Fibroblast of gingiva (primary cell): ENCODE measurements around the gene SUPT7L.
"Not testable (repeated sequence)": the region's sequence is repeated elsewhere in the genome, so short reads cannot be mapped to it uniquely, and the experiment has no call there.

Source experiments
- DNase-seq: peaks from one replicate; pipeline ENCODE4 v3.0.0-alpha.2; 2011; ENCODE audit warnings: low read depth

SUPT7L gene

DNA sequence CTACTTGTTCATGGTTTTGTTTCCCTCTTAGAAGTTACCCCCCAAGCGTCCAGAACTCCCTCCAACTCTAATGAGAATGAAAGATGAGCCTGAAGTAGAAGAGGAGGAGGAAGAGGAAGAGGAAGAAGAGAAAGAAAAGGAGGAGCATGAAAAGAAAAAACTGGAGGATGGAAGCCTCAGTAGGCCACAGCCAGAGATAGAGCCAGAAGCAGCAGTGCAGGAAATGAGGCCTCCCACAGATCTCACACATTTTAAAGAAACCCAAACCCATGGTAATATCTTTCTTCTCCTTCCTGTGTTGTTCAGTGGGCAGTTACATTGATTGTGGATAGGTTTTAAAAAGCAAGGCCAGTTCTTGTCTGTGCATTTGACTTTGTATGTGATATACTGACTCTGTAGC is 21.6 kb upstream of the SUPT7L start:
- DNase-seq: not testable (repeated sequence)

DNA sequence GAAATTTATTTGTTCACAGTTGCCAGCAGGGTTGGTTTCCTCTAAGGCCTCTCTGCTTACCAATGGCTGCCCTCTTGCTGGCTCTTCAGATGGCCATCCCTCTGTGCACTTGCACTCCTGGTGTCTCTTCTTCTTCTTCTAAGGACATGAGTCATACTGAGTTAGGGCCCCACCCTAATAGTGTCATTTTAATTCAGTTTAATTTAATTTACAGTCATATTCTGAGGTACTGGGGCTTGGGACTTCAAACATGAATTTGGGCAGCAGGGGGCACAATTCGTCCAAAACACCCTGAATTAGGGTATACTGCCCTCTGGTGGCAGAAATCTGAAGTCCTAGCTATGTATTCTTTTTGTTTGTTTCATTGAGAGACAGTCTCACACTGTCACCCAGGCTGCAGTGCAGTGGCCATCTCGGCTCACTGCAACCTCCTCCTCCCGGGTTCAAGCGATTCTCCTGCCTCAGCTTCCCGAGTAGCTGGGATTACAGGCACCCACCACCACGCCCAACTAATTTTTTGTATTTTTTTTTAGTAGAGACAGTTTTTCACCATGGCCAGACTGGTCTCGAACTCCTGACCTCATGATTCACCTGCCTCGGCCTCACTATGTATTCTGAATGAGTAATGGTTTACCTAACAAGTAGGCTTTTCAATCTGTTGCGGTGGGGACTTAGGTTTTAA is 20.1 kb upstream of the SUPT7L start:
- peak; percentile 77 for DNase-seq

DNA sequence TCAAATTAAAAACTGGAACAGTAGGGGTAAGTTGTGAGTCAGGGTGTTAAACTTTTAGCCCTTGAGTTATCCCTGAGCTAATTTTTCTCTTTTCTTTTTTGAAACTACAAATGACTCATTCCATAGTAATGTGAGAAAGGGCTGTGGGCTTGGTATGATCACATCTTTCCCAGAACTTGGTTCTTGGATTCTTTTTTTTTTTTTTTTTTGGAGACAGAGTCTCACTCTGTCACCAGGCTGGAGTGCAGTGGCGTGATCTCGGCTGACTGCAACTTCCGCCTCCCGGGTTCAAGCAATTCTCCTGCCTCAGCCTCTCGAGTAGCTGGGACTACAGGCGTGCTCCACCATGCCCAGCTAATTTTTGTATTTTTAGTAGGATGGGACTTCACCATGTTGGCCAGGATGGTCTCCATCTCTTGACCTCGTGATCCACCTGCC is 18.9 kb upstream of the SUPT7L start:
- DNase-seq: peak; percentile 76

DNA sequence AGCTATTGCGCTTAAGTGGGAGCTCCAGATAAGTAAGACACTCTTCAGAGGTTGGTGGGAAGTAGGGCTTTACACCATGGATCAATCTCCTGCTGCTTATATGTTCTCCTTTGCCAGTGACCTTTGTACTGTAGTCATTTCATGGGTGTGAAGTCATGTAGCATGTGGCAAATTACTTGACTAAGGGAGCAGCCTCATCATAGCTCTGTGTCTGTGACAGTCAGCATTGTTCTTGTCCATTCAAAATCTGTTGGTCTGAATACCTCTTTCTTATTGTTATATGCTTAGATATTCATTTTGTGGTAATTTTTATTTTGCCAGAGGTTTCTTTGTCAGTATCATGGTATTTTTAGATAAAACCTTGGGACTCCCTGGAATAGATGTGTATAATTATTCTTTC is 18.4 kb upstream of the SUPT7L start:
- peak; percentile 29 for DNase-seq

DNA sequence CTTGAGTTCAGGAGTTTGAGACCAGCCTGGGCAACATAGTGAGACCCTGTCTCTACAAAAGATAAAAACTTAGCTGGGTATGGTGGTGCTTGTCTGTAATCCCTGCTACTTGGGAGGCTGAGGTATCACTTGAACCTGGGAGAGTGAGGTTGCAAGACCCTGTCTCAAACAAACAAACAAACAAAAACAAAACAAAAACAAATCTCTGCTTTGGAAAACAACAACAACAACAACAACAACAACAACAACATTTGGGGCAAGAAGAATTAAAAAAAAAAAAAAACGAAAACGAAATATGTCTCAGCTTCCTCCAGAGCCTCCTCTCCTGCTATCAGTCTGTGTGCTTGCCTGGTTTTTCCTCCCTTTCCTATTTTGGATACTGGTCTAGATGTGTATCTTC is 17.2 kb upstream of the SUPT7L start:
- no peak for DNase-seq

DNA sequence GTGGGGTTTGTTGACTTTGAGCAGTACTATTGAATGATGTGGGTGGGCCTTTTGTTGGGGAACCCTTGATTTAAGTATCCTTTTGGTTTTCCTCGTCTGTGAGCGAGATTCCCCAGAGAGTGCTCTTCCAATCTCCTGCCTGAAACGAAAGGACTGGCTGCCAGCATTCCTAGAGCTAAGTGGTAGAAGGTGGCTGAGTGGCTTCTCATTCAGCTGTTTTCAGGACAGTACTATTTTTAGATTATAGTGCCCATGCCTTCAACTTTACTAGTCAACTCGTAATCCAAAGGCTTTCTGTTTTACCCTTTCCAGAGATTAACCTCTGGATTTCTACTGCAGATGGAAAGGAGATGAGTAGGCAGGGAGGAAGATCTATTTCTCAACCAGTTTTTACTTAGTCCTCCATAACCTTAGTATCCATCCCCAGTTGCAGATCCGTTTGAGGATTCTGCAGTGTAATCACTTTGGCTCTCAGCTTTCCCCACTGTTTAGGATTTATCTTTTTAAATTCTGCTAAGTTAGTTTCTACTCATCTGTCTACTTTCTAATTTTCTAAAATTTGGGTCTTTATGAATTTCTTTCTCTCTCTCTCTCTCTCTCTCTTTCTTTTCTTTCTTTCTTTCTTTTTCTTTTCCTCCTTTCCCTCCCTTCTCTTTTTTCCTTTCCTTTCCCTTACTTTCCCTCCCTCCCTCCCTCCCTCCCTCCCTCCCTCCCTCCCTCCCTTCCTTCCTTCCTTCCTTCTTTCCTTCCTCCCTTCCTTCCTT is 9.5 kb upstream of the SUPT7L start:
- no peak for DNase-seq

DNA sequence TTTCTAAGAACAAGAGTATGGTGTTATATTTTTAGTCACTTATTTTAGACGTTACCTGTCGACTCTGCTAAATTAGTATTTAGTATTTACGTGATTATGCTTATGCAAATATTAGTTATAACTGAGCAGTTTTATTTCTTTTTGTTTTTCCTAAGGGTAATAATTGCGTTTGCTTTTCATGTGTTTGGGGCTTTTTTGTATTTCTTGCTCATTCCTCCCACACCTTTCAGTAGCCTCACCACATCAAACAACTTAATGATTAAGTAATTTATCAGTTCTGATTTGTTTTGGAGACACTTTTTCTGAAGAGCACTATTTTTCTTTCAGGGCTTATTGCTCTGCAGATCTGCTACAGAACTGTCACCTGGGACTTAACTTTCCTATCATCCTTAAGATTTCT is 7.8 kb upstream of the SUPT7L start:
- DNase-seq: no peak

DNA sequence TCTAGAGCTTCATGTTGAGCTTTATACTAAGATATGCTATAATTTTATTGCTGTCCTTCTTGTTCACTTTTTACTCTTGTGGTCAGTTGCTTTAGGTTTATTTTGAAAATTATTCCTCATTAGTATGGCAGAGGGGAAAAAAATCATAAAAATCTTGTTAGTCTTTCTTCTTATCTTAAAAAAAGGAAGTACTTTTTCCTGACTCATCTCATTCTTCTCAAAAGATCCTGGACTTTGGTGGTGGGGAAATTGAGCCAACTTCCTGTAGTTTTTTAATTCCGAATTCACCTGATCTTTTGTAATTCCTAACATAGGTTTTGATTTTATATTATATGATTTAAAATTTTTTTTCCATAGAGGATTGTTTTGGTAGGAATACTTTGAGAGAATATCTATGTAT is 4.0 kb upstream of the SUPT7L start:
- no peak for DNase-seq

DNA sequence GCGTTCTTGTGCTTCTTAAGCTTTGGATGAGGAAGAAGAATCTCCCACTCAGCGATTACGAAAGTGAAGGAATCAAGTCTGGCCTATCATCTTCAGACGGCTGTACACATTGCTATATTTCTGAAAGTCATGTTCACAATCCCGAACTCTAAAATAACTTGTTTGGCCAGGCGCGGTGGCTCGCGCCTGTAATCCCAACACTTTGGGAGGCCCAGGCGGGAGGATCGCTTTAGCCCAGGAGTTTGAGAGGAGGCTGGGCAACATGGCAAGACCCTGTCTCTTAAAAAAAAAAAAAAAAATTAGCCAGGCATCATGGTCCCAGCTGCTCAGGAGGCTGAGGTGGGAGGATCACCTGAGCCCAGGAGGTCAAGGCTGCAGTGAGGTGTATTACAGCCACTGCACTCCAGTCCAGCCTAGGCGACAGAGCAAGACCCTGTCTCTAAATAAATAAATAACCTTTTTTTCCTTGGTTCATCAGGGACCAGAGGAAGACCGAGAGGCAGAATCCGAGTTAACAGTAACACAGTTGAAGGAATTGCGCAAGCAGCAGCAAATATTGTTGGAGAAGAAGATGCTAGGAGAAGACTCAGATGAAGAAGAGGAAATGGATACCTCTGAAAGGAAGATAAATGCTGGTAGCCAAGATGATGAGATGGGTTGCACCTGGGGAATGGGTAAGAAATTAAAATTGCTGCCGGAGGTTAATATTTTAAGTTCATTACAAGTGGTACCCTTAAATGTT is 1.4 kb upstream of the SUPT7L start:
- no peak for DNase-seq

DNA sequence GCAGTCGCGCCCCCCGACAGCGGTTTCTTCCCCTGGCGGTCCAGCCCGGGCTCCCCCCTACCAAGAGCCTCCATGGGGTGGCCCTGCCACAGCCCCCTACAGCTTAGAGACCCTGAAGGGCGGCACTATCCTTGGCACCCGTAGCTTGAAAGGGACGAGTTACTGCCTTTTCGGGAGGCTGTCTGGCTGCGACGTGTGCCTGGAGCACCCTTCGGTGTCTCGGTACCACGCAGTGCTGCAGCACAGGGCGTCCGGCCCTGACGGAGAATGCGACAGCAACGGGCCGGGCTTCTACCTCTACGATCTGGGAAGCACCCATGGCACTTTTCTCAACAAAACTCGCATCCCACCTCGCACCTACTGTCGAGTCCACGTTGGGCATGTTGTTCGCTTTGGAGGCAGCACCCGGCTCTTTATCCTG is 750 bp upstream of the SUPT7L start:
- DNase-seq: no peak

DNA sequence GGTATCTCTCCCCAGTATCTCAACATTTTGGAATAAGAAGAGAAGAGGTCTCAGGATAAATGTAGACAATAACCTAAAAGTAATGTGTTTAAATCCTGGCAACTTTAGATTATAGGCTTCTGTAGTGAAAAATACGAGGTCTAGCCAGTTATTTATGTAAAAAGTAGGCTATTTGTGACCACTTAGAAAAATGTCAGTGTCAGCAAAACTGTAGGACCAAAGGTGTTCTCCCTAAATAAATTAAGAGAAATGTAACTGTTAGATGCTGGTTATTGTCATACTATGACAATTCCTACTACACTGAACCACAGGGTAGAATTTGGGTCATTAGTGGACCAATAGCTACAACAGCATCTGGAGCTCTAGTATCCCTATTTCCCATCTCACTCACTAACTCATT is 2.0 kb downstream of the SUPT7L start:
- no peak for DNase-seq

DNA sequence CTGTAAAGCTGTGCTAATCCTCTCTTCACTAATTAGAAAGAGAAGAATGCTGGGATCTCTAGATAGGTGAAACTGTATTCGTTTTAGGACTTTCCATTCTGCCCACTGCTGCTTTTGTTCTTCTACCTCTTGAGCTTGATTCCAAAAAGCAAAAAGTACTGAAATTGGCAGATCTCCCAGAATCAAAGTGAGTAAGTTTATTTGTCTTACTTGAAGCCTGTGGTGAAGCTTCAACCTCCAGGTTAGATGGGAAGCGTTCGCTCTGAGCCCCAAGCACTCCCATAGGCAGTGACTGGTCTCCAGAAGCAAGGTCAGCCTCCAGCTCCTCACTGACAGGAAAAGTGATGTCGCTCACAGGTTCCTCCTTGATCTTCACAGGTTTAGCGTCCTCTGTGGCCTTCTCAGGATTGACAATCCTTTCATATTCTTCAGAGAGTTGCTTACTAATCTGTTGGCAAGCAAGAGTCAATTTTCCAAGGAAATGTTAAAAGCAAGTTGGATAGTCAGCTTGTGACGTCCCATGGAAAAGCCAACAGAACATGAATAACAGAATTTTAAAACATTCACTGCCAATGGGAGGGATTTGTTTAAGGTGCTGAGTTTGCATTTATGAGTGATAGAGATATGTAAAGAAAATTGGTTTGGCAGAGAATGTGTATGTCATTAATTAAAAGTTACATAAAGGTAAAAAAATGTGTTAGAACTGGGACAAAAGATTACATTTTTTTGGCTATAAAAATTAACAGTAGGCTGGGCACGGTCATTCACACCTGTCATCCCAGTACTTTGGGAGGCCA is 8.1 kb downstream of the SUPT7L start:
- peak; percentile 6 for DNase-seq

DNA sequence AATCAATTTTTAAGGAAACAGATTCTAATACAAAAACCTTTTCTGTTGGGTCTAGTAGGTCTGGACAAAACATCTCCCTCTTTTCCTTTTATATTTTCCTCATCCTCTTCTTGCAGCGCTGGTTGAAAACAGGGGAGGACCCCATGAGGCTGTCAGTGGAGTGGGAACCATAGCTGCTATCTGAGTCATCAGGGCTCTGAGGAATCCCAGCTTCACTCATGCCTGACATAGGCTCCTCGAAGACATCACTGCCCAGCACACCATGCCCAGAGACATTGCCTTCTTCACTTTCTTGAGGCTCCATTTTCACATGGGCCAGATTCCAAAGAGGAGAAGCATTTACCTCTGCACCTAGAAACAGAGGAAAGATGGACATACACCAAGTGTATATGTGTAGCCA is 10.0 kb downstream of the SUPT7L start:
- DNase-seq: no peak

DNA sequence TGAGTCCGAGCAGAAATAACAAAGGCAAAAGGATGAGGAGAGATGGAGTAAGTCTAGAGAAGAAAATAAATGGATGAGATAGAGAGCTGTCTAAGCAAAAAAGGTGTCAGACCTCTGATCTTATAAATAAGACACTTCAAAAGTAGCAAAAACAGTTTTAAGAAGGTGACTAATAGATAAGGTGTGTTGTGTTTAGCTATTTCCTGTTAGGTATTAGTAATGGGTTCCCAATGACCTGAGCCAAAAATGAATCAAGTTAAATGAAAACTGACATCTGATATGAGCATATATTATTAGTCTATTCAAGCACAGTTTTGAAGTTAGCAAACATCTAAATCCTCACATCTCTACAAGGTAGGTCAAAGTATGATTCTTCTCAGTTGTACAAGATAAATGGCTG is 10.6 kb downstream of the SUPT7L start:
- no peak for DNase-seq

DNA sequence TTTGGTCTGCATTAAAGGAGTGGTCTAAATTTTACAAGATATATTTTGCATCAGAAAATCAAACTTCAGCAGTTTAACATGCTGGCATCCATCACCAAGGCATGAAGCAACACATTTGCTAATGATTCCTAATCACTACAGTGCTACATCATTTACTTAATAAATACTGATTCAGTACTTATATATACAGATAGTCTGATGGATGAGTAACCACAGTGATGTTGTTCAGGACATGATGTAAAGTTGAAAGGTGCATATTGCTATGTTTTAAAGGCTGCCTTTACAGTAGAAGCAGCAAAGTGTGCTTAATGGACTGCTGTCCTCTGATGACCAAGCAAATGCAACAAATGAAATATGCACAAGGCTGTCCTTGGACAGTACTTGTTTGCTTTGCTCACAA is 11.1 kb downstream of the SUPT7L start:
- DNase-seq: no peak

DNA sequence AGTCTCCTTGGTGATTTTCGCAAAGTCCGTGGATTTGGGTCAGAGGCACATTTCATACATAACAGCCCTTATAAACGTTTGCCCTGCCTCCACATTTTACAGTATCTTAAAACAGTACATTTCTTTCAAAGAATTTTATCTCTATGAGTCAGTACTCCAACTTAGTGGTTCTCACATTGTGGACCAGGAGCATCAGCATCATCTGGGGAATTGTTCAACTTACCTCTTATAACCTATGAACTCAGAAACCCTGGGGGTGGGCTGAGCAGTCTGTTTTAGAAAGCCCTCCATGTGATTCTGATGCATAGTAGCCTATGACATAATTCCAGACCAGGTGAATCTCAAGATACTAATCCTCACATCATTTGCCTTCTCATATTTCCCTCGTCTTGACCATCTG is 12.4 kb downstream of the SUPT7L start:
- DNase-seq: no peak

DNA sequence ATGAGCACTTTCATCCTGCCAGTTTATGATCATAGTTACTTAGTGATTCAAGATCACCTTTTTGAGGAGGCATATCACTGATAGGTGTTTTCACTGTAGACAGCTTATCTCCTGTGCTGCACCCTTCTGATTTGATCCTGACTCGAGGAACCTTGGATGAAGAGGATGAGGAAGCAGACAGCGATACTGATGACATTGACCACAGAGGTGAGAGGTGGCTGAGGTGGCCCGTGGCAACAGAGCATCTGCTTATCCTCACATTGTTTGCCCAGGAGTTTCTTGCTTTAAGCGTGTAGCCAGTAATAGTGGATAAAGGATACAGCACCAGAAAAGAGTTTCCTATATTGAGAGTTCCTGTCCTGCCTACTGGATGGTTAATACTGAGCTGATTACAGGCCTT is 15.7 kb downstream of the SUPT7L start:
- DNase-seq: no peak

DNA sequence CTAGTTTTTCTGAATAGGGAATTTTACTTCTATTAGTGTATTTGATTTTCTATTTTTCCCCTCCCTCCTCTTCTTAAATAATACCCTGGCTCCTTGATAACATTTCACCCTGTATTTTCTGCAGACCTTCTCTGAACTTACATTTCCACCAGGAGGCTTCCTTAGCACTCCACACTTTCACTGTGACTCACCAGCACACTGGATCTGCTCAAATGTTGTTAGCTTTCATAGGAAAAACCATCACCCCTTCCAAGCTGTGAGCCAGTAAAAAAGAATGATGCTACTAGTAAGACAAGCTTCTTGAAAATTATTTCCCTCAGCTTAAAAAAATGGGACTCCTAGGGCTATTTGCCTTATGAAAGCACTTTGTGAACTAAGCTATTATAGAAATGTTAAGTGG is 16.1 kb downstream of the SUPT7L start:
- no peak for DNase-seq

DNA sequence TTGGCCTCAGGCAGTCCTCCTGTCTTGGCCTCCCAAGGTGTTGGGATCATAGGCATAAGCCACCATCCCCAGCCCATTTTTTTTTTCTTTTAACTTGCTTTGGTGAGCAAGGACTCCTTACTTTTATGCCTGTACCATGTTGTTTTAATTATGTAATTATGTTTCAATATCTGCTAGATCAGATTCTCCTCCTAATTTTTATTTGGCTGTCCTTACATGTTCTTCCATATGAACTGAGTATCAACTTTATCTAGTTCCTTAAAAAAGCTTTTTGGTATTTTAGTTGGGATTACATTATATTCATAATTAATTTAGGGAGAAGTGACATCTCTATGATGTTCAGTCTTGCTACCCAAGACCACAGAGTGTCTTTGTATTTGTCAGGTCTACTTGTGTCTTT is 18.2 kb downstream of the SUPT7L start:
- no peak for DNase-seq

DNA sequence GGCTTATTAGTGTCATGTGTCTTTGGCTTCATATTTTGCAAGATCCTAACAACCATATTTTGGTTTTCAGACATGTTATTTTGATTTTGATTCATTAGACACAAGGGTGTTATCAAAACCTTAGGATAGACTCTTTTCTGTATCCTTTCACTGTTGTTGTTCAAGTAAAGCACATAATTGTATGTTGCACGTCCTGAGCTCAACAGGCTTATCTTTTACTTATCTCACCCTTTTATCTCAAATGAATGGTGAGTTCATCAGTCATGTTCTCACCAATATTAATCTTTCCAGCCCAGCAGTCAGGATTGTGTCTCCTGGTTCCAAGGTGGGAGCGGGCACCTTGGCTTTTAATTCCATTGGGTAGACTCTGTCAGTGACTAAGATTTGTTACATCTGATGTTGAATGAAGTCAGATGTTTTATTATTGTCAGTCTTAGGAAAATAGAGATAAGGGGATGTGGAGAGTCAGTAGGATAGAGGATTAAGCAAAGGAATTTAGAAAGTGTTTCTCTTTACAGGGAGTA is 22.6 kb downstream of the SUPT7L start:
- no peak for DNase-seq

DNA sequence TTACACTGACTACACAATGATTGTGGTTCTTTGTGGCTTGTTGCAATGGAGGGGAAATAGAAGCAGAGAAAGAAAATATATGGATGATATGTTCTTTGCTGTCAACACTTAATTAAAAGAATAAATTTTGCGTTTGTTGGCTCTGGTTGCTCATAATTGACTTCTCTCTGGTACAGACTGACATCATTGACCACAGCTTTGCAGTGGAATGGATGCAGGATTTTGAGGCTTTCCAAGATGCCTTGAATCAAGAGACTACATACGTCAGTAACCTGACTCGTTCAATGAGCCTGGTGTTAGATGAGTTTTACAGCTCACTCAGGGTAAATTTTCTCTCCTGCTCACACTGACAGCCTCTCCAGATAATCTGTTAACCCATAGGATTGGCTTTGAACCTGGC is 24.7 kb downstream of the SUPT7L start:
- DNase-seq: no peak

DNA sequence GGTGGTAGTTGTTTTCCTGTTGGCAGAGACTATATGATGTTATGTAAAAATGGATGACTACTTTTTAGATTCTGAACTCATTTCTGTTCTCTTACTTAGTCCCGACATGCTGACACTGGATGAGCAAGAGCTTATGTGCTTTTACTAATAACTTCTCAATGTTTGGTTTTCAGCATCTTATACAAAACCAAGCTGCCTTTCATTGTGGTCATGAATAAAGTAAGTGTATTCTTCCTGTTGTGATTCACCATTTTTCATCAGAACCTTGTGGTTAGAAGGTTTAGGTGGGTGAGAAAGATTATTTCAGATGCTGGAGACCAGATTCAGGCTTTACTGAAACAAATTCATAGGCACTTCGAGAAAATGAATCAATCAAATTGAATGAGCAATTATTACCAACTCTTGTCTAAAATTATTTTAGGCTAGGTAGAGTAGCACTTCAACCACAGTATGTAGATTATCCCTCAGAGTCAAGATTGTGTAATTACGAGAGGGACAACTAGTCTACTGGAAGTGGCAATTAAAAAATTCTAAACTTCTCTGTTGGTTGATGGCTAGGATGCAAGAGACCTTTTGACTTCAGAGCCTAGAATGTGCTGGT is 25.3 kb downstream of the SUPT7L start:
- no peak for DNase-seq
